ENCODE measurements around the gene THRB.

DNA sequence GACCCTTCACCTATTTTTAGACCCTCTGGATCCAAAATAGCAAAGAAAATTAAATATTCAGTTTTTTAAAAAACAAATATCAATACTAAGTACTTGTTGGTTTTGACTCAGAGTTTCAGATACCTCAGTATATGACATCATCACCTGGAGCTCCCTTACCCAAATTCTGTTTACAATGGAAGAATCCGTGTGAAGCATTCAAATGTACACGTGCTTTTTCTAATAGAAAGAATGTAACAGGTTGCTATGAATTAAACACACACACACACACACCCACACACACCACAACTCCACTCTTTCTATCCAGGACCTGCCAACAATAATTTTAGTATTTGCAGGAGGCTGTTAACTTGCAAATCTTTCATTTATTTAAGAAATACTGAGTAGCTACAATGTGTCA lies 221.8 kb downstream of the THRB start:
- TF ChIP-seq, protein P1, sequence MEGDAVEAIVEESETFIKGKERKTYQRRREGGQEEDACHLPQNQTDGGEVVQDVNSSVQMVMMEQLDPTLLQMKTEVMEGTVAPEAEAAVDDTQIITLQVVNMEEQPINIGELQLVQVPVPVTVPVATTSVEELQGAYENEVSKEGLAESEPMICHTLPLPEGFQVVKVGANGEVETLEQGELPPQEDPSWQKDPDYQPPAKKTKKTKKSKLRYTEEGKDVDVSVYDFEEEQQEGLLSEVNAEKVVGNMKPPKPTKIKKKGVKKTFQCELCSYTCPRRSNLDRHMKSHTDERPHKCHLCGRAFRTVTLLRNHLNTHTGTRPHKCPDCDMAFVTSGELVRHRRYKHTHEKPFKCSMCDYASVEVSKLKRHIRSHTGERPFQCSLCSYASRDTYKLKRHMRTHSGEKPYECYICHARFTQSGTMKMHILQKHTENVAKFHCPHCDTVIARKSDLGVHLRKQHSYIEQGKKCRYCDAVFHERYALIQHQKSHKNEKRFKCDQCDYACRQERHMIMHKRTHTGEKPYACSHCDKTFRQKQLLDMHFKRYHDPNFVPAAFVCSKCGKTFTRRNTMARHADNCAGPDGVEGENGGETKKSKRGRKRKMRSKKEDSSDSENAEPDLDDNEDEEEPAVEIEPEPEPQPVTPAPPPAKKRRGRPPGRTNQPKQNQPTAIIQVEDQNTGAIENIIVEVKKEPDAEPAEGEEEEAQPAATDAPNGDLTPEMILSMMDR (IDR thresholded peaks at IDR 0.05; ENCODE audit: low read length) = no peak
- TF ChIP-seq EZH2 (IDR thresholded peaks at IDR 0.05; ENCODE audit: borderline replicate concordance, low read length) = no peak
